ENCODE data around the gene ORAI2. TPM values are rescaled to one million over a fixed set of nuclear protein-coding genes. Genes with fewer than 3 reads are reported as not detected.

Gene ORAI2
- total RNA-seq, 1 donor from 2014 or later = 47.8 TPM

DNA sequence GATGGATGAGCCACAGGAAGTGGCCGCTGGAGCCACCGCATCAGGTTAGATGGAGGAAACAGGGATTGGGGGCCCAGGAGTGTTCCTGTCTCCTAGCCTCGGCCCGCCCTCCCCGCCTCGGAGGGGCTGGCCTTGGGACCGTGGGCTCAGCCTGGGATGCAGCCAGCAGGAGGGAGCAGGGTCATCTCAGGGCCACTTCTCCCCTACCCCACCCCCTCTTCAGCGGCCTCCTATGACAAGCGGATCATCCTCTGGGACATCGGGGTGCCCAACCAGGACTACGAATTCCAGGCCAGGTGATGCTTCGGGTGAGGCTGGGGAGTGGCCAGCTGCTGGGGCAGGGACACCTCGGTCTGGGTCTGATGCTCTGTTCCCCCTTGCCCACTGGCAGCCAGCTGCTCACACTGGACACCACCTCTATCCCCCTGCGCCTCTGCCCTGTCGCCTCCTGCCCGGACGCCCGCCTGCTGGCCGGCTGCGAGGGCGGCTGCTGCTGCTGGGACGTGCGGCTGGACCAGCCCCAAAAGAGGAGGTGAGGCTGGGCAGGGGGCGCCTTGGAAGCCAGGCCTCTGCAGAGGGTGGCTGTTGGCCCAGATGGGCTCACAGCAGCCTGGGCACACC lies 36.1 kb downstream of the ORAI2 start:
- peak; percentile 83 for DNase-seq (ENCODE audit: extremely low spot score, unreplicated experiment)
- Mint-ChIP-seq H3K4me3 (ENCODE audit: unreplicated experiment) (no peak overlapping the region), H3K36me3 (ENCODE audit: unreplicated experiment) (peaks cover 4% of the 10 kb centered on the region), H3K27ac (ENCODE audit: unreplicated experiment) (no peak overlapping the region), H3K27me3 (ENCODE audit: unreplicated experiment) (no peaks in the 10 kb centered on the region), H3K9me3 (ENCODE audit: unreplicated experiment) (no peaks in the 10 kb centered on the region), H3K4me1 (ENCODE audit: unreplicated experiment) (peaks cover 10% of the 10 kb centered on the region)
- TF ChIP-seq, protein P1, sequence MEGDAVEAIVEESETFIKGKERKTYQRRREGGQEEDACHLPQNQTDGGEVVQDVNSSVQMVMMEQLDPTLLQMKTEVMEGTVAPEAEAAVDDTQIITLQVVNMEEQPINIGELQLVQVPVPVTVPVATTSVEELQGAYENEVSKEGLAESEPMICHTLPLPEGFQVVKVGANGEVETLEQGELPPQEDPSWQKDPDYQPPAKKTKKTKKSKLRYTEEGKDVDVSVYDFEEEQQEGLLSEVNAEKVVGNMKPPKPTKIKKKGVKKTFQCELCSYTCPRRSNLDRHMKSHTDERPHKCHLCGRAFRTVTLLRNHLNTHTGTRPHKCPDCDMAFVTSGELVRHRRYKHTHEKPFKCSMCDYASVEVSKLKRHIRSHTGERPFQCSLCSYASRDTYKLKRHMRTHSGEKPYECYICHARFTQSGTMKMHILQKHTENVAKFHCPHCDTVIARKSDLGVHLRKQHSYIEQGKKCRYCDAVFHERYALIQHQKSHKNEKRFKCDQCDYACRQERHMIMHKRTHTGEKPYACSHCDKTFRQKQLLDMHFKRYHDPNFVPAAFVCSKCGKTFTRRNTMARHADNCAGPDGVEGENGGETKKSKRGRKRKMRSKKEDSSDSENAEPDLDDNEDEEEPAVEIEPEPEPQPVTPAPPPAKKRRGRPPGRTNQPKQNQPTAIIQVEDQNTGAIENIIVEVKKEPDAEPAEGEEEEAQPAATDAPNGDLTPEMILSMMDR (IDR thresholded peaks at IDR 0.05) = no peak

GRCh38 chr7:102469972-102470825 lies 36.8 kb downstream of the ORAI2 start:
- Mint-ChIP-seq H3K36me3 (ENCODE audit: unreplicated experiment) (peaks cover 4% of the 10 kb centered on the region), H3K27me3 (ENCODE audit: unreplicated experiment) (no peaks in the 10 kb centered on the region), H3K27ac (ENCODE audit: unreplicated experiment) (no peak overlapping the region), H3K4me3 (ENCODE audit: unreplicated experiment) (no peak overlapping the region), H3K4me1 (ENCODE audit: unreplicated experiment) (peaks cover 10% of the 10 kb centered on the region), H3K9me3 (ENCODE audit: unreplicated experiment) (no peaks in the 10 kb centered on the region)
- peak; percentile 81 for DNase-seq (ENCODE audit: extremely low spot score, unreplicated experiment)
- TF ChIP-seq, protein P1 (IDR thresholded peaks at IDR 0.05) = no peak

- H3K27ac Mint-ChIP-seq (ENCODE audit: unreplicated experiment) = no peak overlapping the region
- H3K36me3 Mint-ChIP-seq (ENCODE audit: unreplicated experiment) = peaks cover 4% of the 10 kb centered on the region
- no peaks in the 10 kb centered on the region for H3K9me3 Mint-ChIP-seq (ENCODE audit: unreplicated experiment)
- DNase-seq (ENCODE audit: extremely low spot score, unreplicated experiment) = peak; percentile 78
- no peaks in the 10 kb centered on the region for H3K27me3 Mint-ChIP-seq (ENCODE audit: unreplicated experiment)
- no peak overlapping the region for H3K4me3 Mint-ChIP-seq (ENCODE audit: unreplicated experiment)
- TF ChIP-seq, protein P1 (IDR thresholded peaks at IDR 0.05) = no peak
- H3K4me1 Mint-ChIP-seq (ENCODE audit: unreplicated experiment) = no peaks in the 10 kb centered on the region
Observed at GRCh38 chr7:102471791-102472125, 38.4 kb downstream of the ORAI2 start.

DNA sequence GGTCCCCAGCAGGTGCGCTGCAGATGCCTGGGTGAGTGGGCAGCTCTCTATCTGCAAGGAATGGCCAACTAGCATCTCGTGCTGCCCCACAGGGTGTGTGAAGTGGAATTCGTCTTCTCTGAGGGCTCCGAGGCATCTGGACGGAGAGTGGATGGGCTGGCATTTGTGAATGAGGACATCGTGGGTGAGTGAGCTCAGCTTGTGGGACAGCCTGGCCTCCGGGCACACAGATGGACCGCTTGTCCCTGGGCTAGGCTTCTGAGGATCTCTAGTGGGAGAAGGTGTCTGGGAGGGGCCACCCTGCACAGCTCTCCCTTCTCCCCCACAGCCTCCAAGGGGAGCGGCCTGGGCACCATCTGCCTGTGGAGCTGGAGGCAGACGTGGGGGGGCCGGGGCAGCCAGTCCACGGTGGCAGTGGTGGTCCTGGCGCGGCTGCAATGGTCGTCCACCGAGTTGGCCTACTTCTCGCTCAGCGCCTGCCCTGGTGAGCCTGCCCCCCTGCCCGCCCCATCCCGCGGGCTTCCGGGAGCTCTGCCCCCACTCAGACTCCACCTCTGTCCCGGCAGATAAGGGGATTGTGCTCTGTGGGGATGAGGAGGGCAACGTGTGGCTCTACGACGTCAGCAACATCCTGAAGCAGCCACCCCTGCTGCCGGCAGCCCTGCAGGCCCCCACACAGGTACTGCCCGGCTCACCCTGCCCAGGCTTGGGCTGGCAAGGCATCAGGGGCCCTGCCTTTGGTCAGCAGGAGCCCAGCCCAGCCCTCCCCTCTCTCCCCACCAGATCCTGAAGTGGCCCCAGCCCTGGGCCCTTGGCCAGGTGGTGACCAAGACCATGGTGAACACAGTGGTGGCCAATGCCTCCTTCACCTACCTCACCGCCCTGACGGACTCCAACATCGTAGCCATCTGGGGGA lies 39.0 kb downstream of the ORAI2 start:
- Mint-ChIP-seq H3K27me3 (ENCODE audit: unreplicated experiment) (no peaks in the 10 kb centered on the region), H3K4me3 (ENCODE audit: unreplicated experiment) (no peak overlapping the region), H3K36me3 (ENCODE audit: unreplicated experiment) (peaks cover 4% of the 10 kb centered on the region), H3K4me1 (ENCODE audit: unreplicated experiment) (no peaks in the 10 kb centered on the region), H3K27ac (ENCODE audit: unreplicated experiment) (no peak overlapping the region), H3K9me3 (ENCODE audit: unreplicated experiment) (no peaks in the 10 kb centered on the region)
- TF ChIP-seq, protein P1 (IDR thresholded peaks at IDR 0.05) = no peak
- peak; percentile 83 for DNase-seq (ENCODE audit: extremely low spot score, unreplicated experiment)
